Loucy (cell line): Measurements from ENCODE around the gene TFEC.
"Not testable (repeated sequence)": the region's sequence is repeated elsewhere in the genome, so short reads cannot be mapped to it uniquely, and the experiment has no call there.

Experiments
- H2AFZ ChIP-seq: fragments of 200-600 bp; sonication (generic); 2 replicates; pipeline ENCODE4 v1.6.0; 2016; ENCODE audit warnings: antibody characterized with exemption, mild to moderate bottlenecking, low read length, moderate library complexity
- H3F3A ChIP-seq: fragments of 200-600 bp; 2 replicates; pipeline ENCODE4 v1.6.0; 2016; ENCODE audit warnings: antibody characterized with exemption, low read depth, mild to moderate bottlenecking
- H3K27me3 ChIP-seq: fragments of 200-600 bp; sonication (generic); 2 replicates; pipeline ENCODE4 v1.6.1; 2014; ENCODE audit warnings: low read length, mild to moderate bottlenecking; ENCODE audit not compliant: insufficient read depth, poor library complexity, severe bottlenecking
- H3K36me3 ChIP-seq: fragments of 200-600 bp; sonication (generic); 2 replicates; pipeline ENCODE4 v1.6.1; 2016; ENCODE audit warnings: low read length; ENCODE audit not compliant: insufficient read depth
- H3K4me1 ChIP-seq: fragments of 200-600 bp; sonication (generic); 2 replicates; pipeline ENCODE4 v1.5.1; 2014; ENCODE audit warnings: low read length, mild to moderate bottlenecking; ENCODE audit not compliant: insufficient read depth, poor library complexity, severe bottlenecking
- H3K4me2 ChIP-seq: fragments of 200-600 bp; sonication (generic); 2 replicates; pipeline ENCODE4 v1.6.0; 2014; ENCODE audit warnings: antibody characterized with exemption, low read length, low read depth, mild to moderate bottlenecking; ENCODE audit not compliant: poor library complexity, severe bottlenecking
- H3K4me3 ChIP-seq: fragments of 200-600 bp; sonication (generic); 2 replicates; pipeline ENCODE4 v1.5.1; 2014; ENCODE audit warnings: low read length, mild to moderate bottlenecking, mixed read lengths; ENCODE audit not compliant: poor library complexity, severe bottlenecking
- H3K79me2 ChIP-seq: fragments of 200-600 bp; sonication (generic); 2 replicates; pipeline ENCODE4 v1.6.1; 2014; ENCODE audit warnings: low read length; ENCODE audit not compliant: insufficient read depth
- H3K9ac ChIP-seq: fragments of 200-600 bp; sonication (generic); 2 replicates; pipeline ENCODE4 v1.6.0; 2014; ENCODE audit warnings: mild to moderate bottlenecking, low read depth, low read length, moderate library complexity; ENCODE audit not compliant: poor library complexity, severe bottlenecking
- H3K9me2 ChIP-seq: fragments of 200-600 bp; sonication (generic); replicated peaks from 2 replicates; pipeline ENCODE4 v1.6.1; 2016; ENCODE audit warnings: low read depth, low read length, mixed read lengths
- H3K9me3 ChIP-seq: fragments of 200-600 bp; sonication (generic); 2 replicates; pipeline ENCODE4 v1.6.1; 2014; ENCODE audit warnings: mild to moderate bottlenecking, antibody characterized with exemption, low read length, low read depth; ENCODE audit not compliant: insufficient read depth
- H4K20me1 ChIP-seq: fragments of 200-600 bp; sonication (generic); 2 replicates; pipeline ENCODE4 v1.6.0; 2014; ENCODE audit warnings: antibody characterized with exemption, low read length, mild to moderate bottlenecking; ENCODE audit not compliant: insufficient read depth, poor library complexity, severe bottlenecking
- EZH2phosphoT487 ChIP-seq: fragments of 200-600 bp; IDR thresholded peaks from 2 replicates; pipeline ENCODE4 v1.6.1; 2018; ENCODE audit warnings: antibody characterized with exemption, mild to moderate bottlenecking, moderate library complexity, borderline replicate concordance
- TF ChIP-seq, protein P1 (sequence below): fragments of 200-600 bp; sonication (generic); conservative IDR thresholded peaks from 2 replicates; pipeline ENCODE4 v1.5.1; 2014; ENCODE audit warnings: mild to moderate bottlenecking, antibody characterized with exemption, low read length

TFEC gene

GRCh38 chr7:115933471-115933870, 97.1 kb downstream of the TFEC start:
- Histone ChIP-seq H3K4me3 (no peak overlapping the region), H3K79me2 (no peaks in the 10 kb centered on the region), H3K36me3 (no peaks in the 10 kb centered on the region), H3K9me3 (no peaks in the 10 kb centered on the region), H3K27me3 (no peaks in the 10 kb centered on the region), H3K4me1 (no peaks in the 10 kb centered on the region), H3K9ac (no peak overlapping the region), H3F3A (no peaks in the 10 kb centered on the region), H3K9me2 (no peaks in the 10 kb centered on the region), H2AFZ (no peak overlapping the region), H3K4me2 (no peak overlapping the region), H4K20me1 (no peaks in the 10 kb centered on the region)
- TF ChIP-seq, protein P1, sequence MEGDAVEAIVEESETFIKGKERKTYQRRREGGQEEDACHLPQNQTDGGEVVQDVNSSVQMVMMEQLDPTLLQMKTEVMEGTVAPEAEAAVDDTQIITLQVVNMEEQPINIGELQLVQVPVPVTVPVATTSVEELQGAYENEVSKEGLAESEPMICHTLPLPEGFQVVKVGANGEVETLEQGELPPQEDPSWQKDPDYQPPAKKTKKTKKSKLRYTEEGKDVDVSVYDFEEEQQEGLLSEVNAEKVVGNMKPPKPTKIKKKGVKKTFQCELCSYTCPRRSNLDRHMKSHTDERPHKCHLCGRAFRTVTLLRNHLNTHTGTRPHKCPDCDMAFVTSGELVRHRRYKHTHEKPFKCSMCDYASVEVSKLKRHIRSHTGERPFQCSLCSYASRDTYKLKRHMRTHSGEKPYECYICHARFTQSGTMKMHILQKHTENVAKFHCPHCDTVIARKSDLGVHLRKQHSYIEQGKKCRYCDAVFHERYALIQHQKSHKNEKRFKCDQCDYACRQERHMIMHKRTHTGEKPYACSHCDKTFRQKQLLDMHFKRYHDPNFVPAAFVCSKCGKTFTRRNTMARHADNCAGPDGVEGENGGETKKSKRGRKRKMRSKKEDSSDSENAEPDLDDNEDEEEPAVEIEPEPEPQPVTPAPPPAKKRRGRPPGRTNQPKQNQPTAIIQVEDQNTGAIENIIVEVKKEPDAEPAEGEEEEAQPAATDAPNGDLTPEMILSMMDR, result no peak
- no peak for TF ChIP-seq EZH2phosphoT487

- H3K9me3 ChIP-seq, result no peaks in the 10 kb centered on the region
- no peaks in the 10 kb centered on the region for H3K4me1 ChIP-seq
- H3K79me2 ChIP-seq, result no peaks in the 10 kb centered on the region
- no peak overlapping the region for H2AFZ ChIP-seq
- no peaks in the 10 kb centered on the region for H3K9me2 ChIP-seq
- H3F3A ChIP-seq, result no peaks in the 10 kb centered on the region
- no peak overlapping the region for H3K9ac ChIP-seq
- H4K20me1 ChIP-seq, result no peaks in the 10 kb centered on the region
- no peaks in the 10 kb centered on the region for H3K27me3 ChIP-seq
- H3K36me3 ChIP-seq, result no peaks in the 10 kb centered on the region
- TF ChIP-seq, protein P1, result no peak
- no peak for TF ChIP-seq EZH2phosphoT487
- no peak overlapping the region for H3K4me2 ChIP-seq
- no peak overlapping the region for H3K4me3 ChIP-seq
Measured at GRCh38 chr7:115932880-115933279, 97.7 kb downstream of the TFEC start.

GRCh38 chr7:115930184-115930583, 100.4 kb downstream of the TFEC start:
- not testable (repeated sequence) for H3K4me2 ChIP-seq, H3K36me3 ChIP-seq, H3F3A ChIP-seq, H3K4me1 ChIP-seq, H3K9me3 ChIP-seq, H4K20me1 ChIP-seq, H3K9ac ChIP-seq, H3K79me2 ChIP-seq, H3K9me2 ChIP-seq, H3K4me3 ChIP-seq, H3K27me3 ChIP-seq, H2AFZ ChIP-seq

GRCh38 chr7:115929736-115930135, 100.8 kb downstream of the TFEC start:
- H3K79me2 ChIP-seq, H3K9ac ChIP-seq, H3K36me3 ChIP-seq, H3K9me2 ChIP-seq, H3K9me3 ChIP-seq, H4K20me1 ChIP-seq, H2AFZ ChIP-seq, H3K4me1 ChIP-seq, H3K4me3 ChIP-seq, H3K4me2 ChIP-seq, H3F3A ChIP-seq, H3K27me3 ChIP-seq: not testable (repeated sequence)
